Esophagus muscularis mucosa (tissue), 3 donors: ENCODE measurements around the gene LEMD3.

Experiments used
- EP300 ChIP-seq: sonication (generic); formaldehyde crosslinking; IDR thresholded peaks from one replicate; pipeline ENCODE4 v1.6.1; 2017; ENCODE audit warnings: antibody characterized with exemption
- POLR2AphosphoS5 ChIP-seq, 2 donors: sonication (generic); formaldehyde crosslinking; IDR thresholded peaks; one replicate each; pipeline ENCODE4 v1.6.1; 2017; ENCODE audit warnings: antibody characterized with exemption in 2 of 2

GRCh38 chr12:65122703-65123102 lies 46.7 kb upstream of the LEMD3 start:
- no peak for TF ChIP-seq POLR2AphosphoS5 (IDR thresholded peaks at IDR 0.05)
- TF ChIP-seq EP300: no peak
